DMS114 treated with DMSO at 0.1 percent for 48 hours (cell line): ENCODE results near the gene STPG3.
"Not testable (repeated sequence)": the region's sequence is repeated elsewhere in the genome, so short reads cannot be mapped to it uniquely, and the experiment has no call there.

Experiments
- DNase-seq: peaks from one replicate; lab custom pipeline; 2025; ENCODE audit not compliant: unreplicated experiment; lab: John Stamatoyannopoulos, UW

The STPG3 gene

GRCh38 chr9:137232510-137232909, 18.6 kb upstream of the STPG3 start:
- no peak for DNase-seq

- no peak for DNase-seq
These were observed 17.7 kb upstream of the STPG3 start for GRCh38 chr9:137233143-137233980.

- DNase-seq = no peak
These were observed 16.9 kb upstream of the STPG3 start for GRCh38 chr9:137234055-137234697.

GRCh38 chr9:137234758-137235423, 16.2 kb upstream of the STPG3 start:
- DNase-seq = no peak

- DNase-seq = no peak
These were observed 15.5 kb upstream of the STPG3 start for GRCh38 chr9:137235424-137236237.

- peak; percentile 17 for DNase-seq
These were observed 14.7 kb upstream of the STPG3 start for GRCh38 chr9:137236238-137236935.

GRCh38 chr9:137236936-137237421, 14.1 kb upstream of the STPG3 start:
- DNase-seq = no peak

- DNase-seq = no peak
These were observed 13.0 kb upstream of the STPG3 start for GRCh38 chr9:137237759-137238726.

- DNase-seq = not testable (repeated sequence)
These were observed 11.4 kb upstream of the STPG3 start for GRCh38 chr9:137239541-137240200.

- no peak for DNase-seq
These were observed 10.7 kb upstream of the STPG3 start for GRCh38 chr9:137240318-137240840.

GRCh38 chr9:137240841-137241489, 10.1 kb upstream of the STPG3 start, which contains the start of gene TUBB4B:
TSS of gene TUBB4B (plus strand) at chr9:137241287. CDS start at chr9:137241361, 74 bp downstream.
- peak; percentile 98 for DNase-seq

GRCh38 chr9:137241490-137242268, 9.4 kb upstream of the STPG3 start:
- DNase-seq = no peak

- DNase-seq = no peak
These were observed 8.6 kb upstream of the STPG3 start for GRCh38 chr9:137242269-137243203.

GRCh38 chr9:137243266-137243625, 7.8 kb upstream of the STPG3 start:
- DNase-seq = not testable (repeated sequence)

GRCh38 chr9:137243626-137244485, 7.2 kb upstream of the STPG3 start:
- DNase-seq = no peak
